Endothelial cell of umbilical vein (primary cell): Measurements from ENCODE around the gene NOD1. TPM values are rescaled to one million over a fixed set of nuclear protein-coding genes. Genes with fewer than 3 reads are reported as not detected.

Experiments used
- BruUV-seq: library from RNA; stranded (reverse); fragments of 400-500 nt; replicated peaks from 2 replicates; lab custom pipeline; 2021; lab: Mats Ljungman, UMichigan
- CTCF ChIA-PET: fragments of 300-600, 350-600 bp; sonication (Branson Sonifier 250); formaldehyde crosslinking; loops from one replicate; lab custom pipeline; 2021; ENCODE audit warnings: antibody characterized with exemption, inconsistent platforms; lab: Charles Lee
- POLR2A ChIA-PET: fragments of 300-600, 350-600 bp; sonication (Branson Sonifier 250); formaldehyde crosslinking; loops from one replicate; lab custom pipeline; 2021; ENCODE audit warnings: antibody characterized with exemption, inconsistent platforms; lab: Charles Lee
- DNase-seq: peaks from one replicate; pipeline ENCODE4 v3.0.0-alpha.2; 2011; ENCODE audit warnings: low read depth, low spot score
- FAIRE-seq: peaks from 2 replicates; lab custom pipeline; 2011; peaks lifted over from hg19 to GRCh38; lab: Jason Lieb, UNC
- H2AFZ ChIP-seq: 2 replicates; pipeline ENCODE4 v1.6.0; 2012; ENCODE audit warnings: low read depth, low read length, control low read depth, inconsistent platforms
- H3K27ac ChIP-seq: 2 replicates; pipeline ENCODE4 v1.5.1; 2011; ENCODE audit warnings: low read depth, mild to moderate bottlenecking, control low read depth, low read length, moderate library complexity; ENCODE audit not compliant: insufficient read depth
- H3K27me3 ChIP-seq, 2 experiments: 2 replicates each; pipeline versions ENCODE4 v1.6.0 to v1.6.1; 2011; ENCODE audit warnings: low read length in 2 of 2, mixed read lengths in 1 of 2; ENCODE audit not compliant: control insufficient read depth in 2 of 2, insufficient read depth in 2 of 2
- H3K36me3 ChIP-seq, 2 experiments: 2 replicates in 1 of 2; 3 replicates in 1 of 2; pipeline ENCODE4 v1.5.1; 2011; ENCODE audit warnings: low read length in 2 of 2, mild to moderate bottlenecking in 1 of 2, moderate library complexity in 1 of 2; ENCODE audit not compliant: control insufficient read depth in 2 of 2, insufficient read depth in 2 of 2; ENCODE audit errors: extremely low read depth in 1 of 2
- H3K4me1 ChIP-seq: 3 replicates; pipeline ENCODE4 v1.5.1; 2011; ENCODE audit warnings: mild to moderate bottlenecking, low read length; ENCODE audit not compliant: control insufficient read depth, insufficient read depth; ENCODE audit errors: extremely low read depth
- H3K4me2 ChIP-seq: 2 replicates; pipeline ENCODE4 v1.6.1; 2011; ENCODE audit warnings: low read length, control low read depth, mixed read lengths; ENCODE audit not compliant: insufficient read depth
- H3K4me3 ChIP-seq, 3 experiments: fragments of 200-600 bp in 1 of 3; sonication (generic), shearing (Covaris generic) in 1 of 3; replicated peaks in 1 of 3; 2 replicates each; pipeline ENCODE4 v1.5.1; 2011 to 2016; ENCODE audit warnings: control low read depth in 3 of 3, low read length in 3 of 3, mild to moderate bottlenecking in 2 of 3, inconsistent platforms in 1 of 3, low read depth in 1 of 3, moderate library complexity in 1 of 3; ENCODE audit not compliant: insufficient read depth in 1 of 3
- H3K79me2 ChIP-seq: 2 replicates; pipeline ENCODE4 v1.6.0; 2012; ENCODE audit warnings: low read length, inconsistent platforms; ENCODE audit not compliant: control insufficient read depth, insufficient read depth
- H3K9ac ChIP-seq: replicated peaks from 2 replicates; pipeline ENCODE3; 2011; ENCODE audit warnings: low read length, control low read depth; ENCODE audit not compliant: insufficient read depth; ENCODE audit errors: extremely low read depth
- H3K9me1 ChIP-seq: replicated peaks from 3 replicates; pipeline ENCODE4 v1.6.0; 2011; ENCODE audit warnings: mild to moderate bottlenecking, low read length; ENCODE audit not compliant: control insufficient read depth, insufficient read depth; ENCODE audit errors: extremely low read depth
- H3K9me3 ChIP-seq: replicated peaks from 2 replicates; pipeline ENCODE4 v1.5.1; 2012; ENCODE audit warnings: low read length, inconsistent platforms; ENCODE audit not compliant: control insufficient read depth, insufficient read depth
- H4K20me1 ChIP-seq: replicated peaks from 2 replicates; pipeline ENCODE3; 2011; ENCODE audit warnings: mild to moderate bottlenecking, low read length; ENCODE audit not compliant: control insufficient read depth, insufficient read depth; ENCODE audit errors: extremely low read depth
- CTCF ChIP-seq, 2 donors: IDR thresholded peaks; 1 replicate in 1 of 2; 2 replicates in 1 of 2; pipeline ENCODE4 v1.5.1; 2011; ENCODE audit warnings: low read length in 2 of 2, mild to moderate bottlenecking in 2 of 2, moderate library complexity in 2 of 2, control low read depth in 1 of 2, inconsistent platforms in 1 of 2, low read depth in 1 of 2; ENCODE audit not compliant: insufficient read depth in 1 of 2; ENCODE audit errors: extremely low read depth in 1 of 2
- EZH2 ChIP-seq: IDR thresholded peaks from 2 replicates; pipeline ENCODE4 v1.6.1; 2012; ENCODE audit warnings: borderline replicate concordance, low read depth, mild to moderate bottlenecking, moderate library complexity, low read length, inconsistent platforms; ENCODE audit not compliant: severe bottlenecking
- FOS ChIP-seq: IDR thresholded peaks from 2 replicates; pipeline ENCODE4 v1.6.1; 2011; ENCODE audit warnings: mild to moderate bottlenecking, low read length, moderate library complexity, borderline replicate concordance; ENCODE audit not compliant: insufficient read depth
- GATA2 ChIP-seq: IDR thresholded peaks from 2 replicates; pipeline ENCODE4 v1.7.0; 2011; ENCODE audit warnings: low read depth, mild to moderate bottlenecking, moderate library complexity, mixed read lengths, low read length; ENCODE audit not compliant: insufficient read length, insufficient read depth
- JUN ChIP-seq: IDR thresholded peaks from 2 replicates; pipeline ENCODE4 v1.6.1; 2011; ENCODE audit warnings: borderline replicate concordance, low read depth; ENCODE audit not compliant: insufficient read length, insufficient read depth
- MYC ChIP-seq: IDR thresholded peaks from one replicate; pipeline ENCODE4 v1.6.1; 2011; ENCODE audit warnings: mild to moderate bottlenecking, low read depth, low read length
- POLR2A ChIP-seq: IDR thresholded peaks from 2 replicates; pipeline ENCODE4 v1.6.1; 2012; ENCODE audit warnings: low read depth, mild to moderate bottlenecking, control low read depth, low read length
- POLR2AphosphoS5 ChIP-seq: IDR thresholded peaks from 2 replicates; pipeline ENCODE4 v1.6.1; 2012; ENCODE audit warnings: low read depth, mild to moderate bottlenecking, control low read depth, low read length, moderate library complexity; ENCODE audit not compliant: insufficient read depth
- dilution Hi-C: fragments of 300-500 bp; cut with MboI; formaldehyde crosslinking; loops from one replicate; pipeline ENCODE4 v1.15.0; 2019; ENCODE audit warnings: low sequenced_read_pairs; ENCODE audit not compliant: extremely low pct_ligation_motif_present
- intact Hi-C: fragments of 100-400 bp; cut with micrococcal nuclease; formaldehyde crosslinking; loops from one replicate; pipeline ENCODE4 v1.10.0; 2022
- polyA plus RNA-seq, 4 experiments: library from polyadenylated mRNA; depleted of rRNA in 3 of 4; stranded (reverse) in 3 of 4; unstranded in 1 of 4; fragments of >200 nt; gene quantifications; 2 replicates each; pipeline versions ENCODE4 v1.2.1 to v1.2.3, GENCODE V29; 2011 to 2012; ENCODE audit warnings: missing spikeins in 1 of 4
- total RNA-seq: library from RNA; stranded (reverse); gene quantifications from 2 replicates; pipeline ENCODE4 v1.2.3, GENCODE V29; 2021
- TF ChIP-seq, protein P1 (sequence below): IDR thresholded peaks from 2 replicates; pipeline ENCODE4 v1.6.1; 2011; ENCODE audit not compliant: insufficient read depth, insufficient read length

NOD1 gene
- total and polyA plus RNA-seq, 2 donors (not counting 3 experiments of a cell fraction or from before 2014, with no cell fraction given): 22.1 to 39.2 TPM

DNA sequence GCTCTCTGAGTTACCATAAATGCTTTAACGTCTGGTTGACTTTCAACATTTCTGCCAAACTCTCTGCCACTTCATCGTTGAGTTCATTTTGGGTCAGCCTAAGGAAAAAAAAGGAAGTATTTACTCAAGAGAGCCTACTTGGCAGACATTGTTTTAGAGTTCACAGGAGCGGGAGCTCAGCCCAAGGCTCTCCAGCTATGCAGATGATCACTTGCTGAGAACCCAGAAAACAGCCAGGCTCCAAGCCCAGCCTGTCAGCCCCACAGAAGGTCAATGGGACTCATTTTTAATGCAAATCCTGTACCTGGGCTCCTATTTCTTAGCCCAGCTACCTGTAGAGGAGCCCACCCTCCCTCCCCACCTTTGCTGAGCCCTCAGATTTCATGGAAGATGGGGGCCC is 45.5 kb downstream of the NOD1 start:
- POLR2A ChIA-PET: no interaction called here
- Histone ChIP-seq H3K79me2 (no peaks in the 10 kb centered on the region), H3K9ac (no peak overlapping the region), H4K20me1 (no peaks in the 10 kb centered on the region), H3K27ac (no peak overlapping the region), H3K27me3 (no peaks in the 10 kb centered on the region), H3K9me3 (no peaks in the 10 kb centered on the region), H3K4me1 (no peaks in the 10 kb centered on the region), H3K9me1 (no peaks in the 10 kb centered on the region), H3K4me3 (no peak overlapping the region), H3K36me3 (peaks cover 36 to 52% of the 10 kb centered on the region in 2 experiments), H3K4me2 (no peak overlapping the region), H2AFZ (no peak overlapping the region)
- TF ChIP-seq POLR2A (no peak), GATA2 (no peak), JUN (no peak), CTCF (IDR thresholded peaks at IDR 0.05; ENCODE audit: extremely low read depth in 1 of 2, insufficient read depth in 1 of 2, low read depth in 1 of 2, low read length in 2 of 2) (no peak), POLR2AphosphoS5 (no peak), EZH2 (no peak), MYC (no peak), FOS (no peak)
- TF ChIP-seq, protein P1, sequence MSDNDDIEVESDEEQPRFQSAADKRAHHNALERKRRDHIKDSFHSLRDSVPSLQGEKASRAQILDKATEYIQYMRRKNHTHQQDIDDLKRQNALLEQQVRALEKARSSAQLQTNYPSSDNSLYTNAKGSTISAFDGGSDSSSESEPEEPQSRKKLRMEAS: no peak
- peak; percentile 31 for DNase-seq
- FAIRE-seq: no peak
- CTCF ChIA-PET: no interaction called here
- BruUV-seq: no TSS peak
- dilution Hi-C loops (no loop called here), intact Hi-C loops (no loop called here)
